IPS-18a (cell line): ENCODE data around the gene DYSF.

ENCODE experiments used
- H3K27ac ChIP-seq: one replicate; pipeline ENCODE4 v1.5.1; 2013; ENCODE audit warnings: low read length
- H3K27me3 ChIP-seq: one replicate; pipeline ENCODE4 v1.6.1; 2013; ENCODE audit warnings: mild to moderate bottlenecking, low read length; ENCODE audit not compliant: control insufficient read depth, insufficient read depth
- H3K36me3 ChIP-seq: one replicate; pipeline ENCODE4 v1.6.1; 2013; ENCODE audit warnings: low read depth, low read length; ENCODE audit not compliant: control insufficient read depth
- H3K4me1 ChIP-seq: one replicate; pipeline ENCODE4 v1.6.1; 2013; ENCODE audit warnings: low read depth, low read length; ENCODE audit not compliant: control insufficient read depth
- H3K4me3 ChIP-seq: one replicate; pipeline ENCODE4 v1.5.1; 2013; ENCODE audit warnings: low read length
- H3K9ac ChIP-seq: one replicate; pipeline ENCODE4 v1.6.1; 2013; ENCODE audit warnings: mild to moderate bottlenecking, low read length, moderate library complexity
- H3K9me3 ChIP-seq: one replicate; pipeline ENCODE4 v1.6.1; 2013; ENCODE audit warnings: low read depth, low read length; ENCODE audit not compliant: control insufficient read depth

The DYSF gene

GRCh38 chr2:71524476-71524875 is 71.1 kb downstream of the DYSF start:
- peaks cover 16% of the 10 kb centered on the region for H3K4me1 ChIP-seq
- no peak overlapping the region for H3K9ac ChIP-seq
- H3K27me3 ChIP-seq: no peaks in the 10 kb centered on the region
- no peak overlapping the region for H3K27ac ChIP-seq
- H3K4me3 ChIP-seq: no peak overlapping the region
- H3K9me3 ChIP-seq: no peaks in the 10 kb centered on the region
- no peaks in the 10 kb centered on the region for H3K36me3 ChIP-seq

- Histone ChIP-seq H3K9me3 (no peaks in the 10 kb centered on the region), H3K9ac (no peak overlapping the region), H3K27ac (no peak overlapping the region), H3K36me3 (no peaks in the 10 kb centered on the region), H3K4me1 (peaks cover 16% of the 10 kb centered on the region), H3K27me3 (no peaks in the 10 kb centered on the region), H3K4me3 (no peak overlapping the region)
Observed at GRCh38 chr2:71526141-71526540, 72.8 kb downstream of the DYSF start.

GRCh38 chr2:71526975-71527374 is 73.6 kb downstream of the DYSF start:
- Histone ChIP-seq H3K9ac (no peak overlapping the region), H3K9me3 (no peaks in the 10 kb centered on the region), H3K4me1 (peaks cover 16% of the 10 kb centered on the region), H3K27ac (no peak overlapping the region), H3K27me3 (no peaks in the 10 kb centered on the region), H3K36me3 (no peaks in the 10 kb centered on the region), H3K4me3 (no peak overlapping the region)

GRCh38 chr2:71528131-71528591 is 74.8 kb downstream of the DYSF start:
- Histone ChIP-seq H3K4me3 (no peak overlapping the region), H3K4me1 (peaks cover 16% of the 10 kb centered on the region), H3K9ac (no peak overlapping the region)

GRCh38 chr2:71528749-71529148 is 75.4 kb downstream of the DYSF start:
- Histone ChIP-seq H3K4me1 (peaks cover 16% of the 10 kb centered on the region), H3K4me3 (no peak overlapping the region), H3K9ac (no peak overlapping the region), H3K27ac (no peak overlapping the region), H3K9me3 (no peaks in the 10 kb centered on the region), H3K27me3 (no peaks in the 10 kb centered on the region), H3K36me3 (no peaks in the 10 kb centered on the region)

More at GRCh38 chr2:71528131-71528591, 74.8 kb downstream of the DYSF start:
- H3K27ac ChIP-seq: no peak overlapping the region
- no peaks in the 10 kb centered on the region for H3K36me3 ChIP-seq
- no peaks in the 10 kb centered on the region for H3K27me3 ChIP-seq
- no peaks in the 10 kb centered on the region for H3K9me3 ChIP-seq

GRCh38 chr2:71530211-71530610 is 76.8 kb downstream of the DYSF start:
- H3K9ac ChIP-seq: no peak overlapping the region
- H3K9me3 ChIP-seq: no peaks in the 10 kb centered on the region
- H3K4me3 ChIP-seq: no peak overlapping the region
- H3K4me1 ChIP-seq: peaks cover 16% of the 10 kb centered on the region
- H3K27me3 ChIP-seq: no peaks in the 10 kb centered on the region
- no peaks in the 10 kb centered on the region for H3K36me3 ChIP-seq
- H3K27ac ChIP-seq: no peak overlapping the region

GRCh38 chr2:71530641-71531332 is 77.4 kb downstream of the DYSF start:
- Histone ChIP-seq H3K9me3 (no peaks in the 10 kb centered on the region), H3K27ac (no peak overlapping the region), H3K27me3 (no peaks in the 10 kb centered on the region), H3K4me1 (peaks cover 16% of the 10 kb centered on the region), H3K36me3 (no peaks in the 10 kb centered on the region), H3K4me3 (no peak overlapping the region), H3K9ac (no peak overlapping the region)

- Histone ChIP-seq H3K27me3 (no peaks in the 10 kb centered on the region), H3K9ac (no peak overlapping the region), H3K4me3 (no peak overlapping the region), H3K27ac (no peak overlapping the region), H3K9me3 (no peaks in the 10 kb centered on the region), H3K36me3 (no peaks in the 10 kb centered on the region), H3K4me1 (peaks cover 16% of the 10 kb centered on the region)
Observed at GRCh38 chr2:71531522-71532047, 78.2 kb downstream of the DYSF start.

GRCh38 chr2:71532327-71532726 is 79.0 kb downstream of the DYSF start:
- no peaks in the 10 kb centered on the region for H3K27me3 ChIP-seq
- H3K27ac ChIP-seq: no peak overlapping the region
- no peak overlapping the region for H3K9ac ChIP-seq
- H3K36me3 ChIP-seq: no peaks in the 10 kb centered on the region
- H3K4me1 ChIP-seq: peaks cover 8% of the 10 kb centered on the region
- H3K9me3 ChIP-seq: no peaks in the 10 kb centered on the region
- no peak overlapping the region for H3K4me3 ChIP-seq

GRCh38 chr2:71534201-71534600 is 80.8 kb downstream of the DYSF start:
- Histone ChIP-seq H3K4me3 (no peak overlapping the region), H3K4me1 (no peaks in the 10 kb centered on the region), H3K36me3 (no peaks in the 10 kb centered on the region), H3K27me3 (no peaks in the 10 kb centered on the region), H3K9ac (no peak overlapping the region), H3K27ac (no peak overlapping the region), H3K9me3 (no peaks in the 10 kb centered on the region)

- Histone ChIP-seq H3K36me3 (no peaks in the 10 kb centered on the region), H3K4me3 (no peak overlapping the region), H3K4me1 (no peaks in the 10 kb centered on the region), H3K9ac (no peak overlapping the region), H3K27ac (no peak overlapping the region), H3K9me3 (no peaks in the 10 kb centered on the region), H3K27me3 (no peaks in the 10 kb centered on the region)
Observed at GRCh38 chr2:71534826-71535225, 81.5 kb downstream of the DYSF start.

- Histone ChIP-seq H3K4me1 (no peaks in the 10 kb centered on the region), H3K27ac (no peak overlapping the region), H3K36me3 (no peaks in the 10 kb centered on the region), H3K9me3 (no peaks in the 10 kb centered on the region), H3K9ac (no peak overlapping the region), H3K27me3 (no peaks in the 10 kb centered on the region), H3K4me3 (no peak overlapping the region)
Observed at GRCh38 chr2:71535526-71535925, 82.2 kb downstream of the DYSF start.
